Spinal cord (tissue), 10 donors: Measurements from ENCODE around the gene SLC7A9. TPM values are rescaled to one million over a fixed set of nuclear protein-coding genes. Genes with fewer than 3 reads are reported as not detected.
A peak's percentile ranks its signal among the peaks of the same experiment; 100 is the strongest.

Experiments used
- DNase-seq, 6 donors: peaks; one replicate each; pipeline versions ENCODE4 v3.0.0 to v3.0.0-alpha.2; 2013 to 2015; ENCODE audit warnings: low spot score in 6 of 6, low read depth in 4 of 6
- H3K27ac ChIP-seq: one replicate; pipeline ENCODE4 v1.5.1; 2013; ENCODE audit warnings: low read depth, low read length, control low read depth
- H3K27me3 ChIP-seq: one replicate; pipeline ENCODE4 v1.6.1; 2013; ENCODE audit warnings: low read length; ENCODE audit not compliant: control insufficient read depth, insufficient read depth
- H3K36me3 ChIP-seq: one replicate; pipeline ENCODE4 v1.6.1; 2013; ENCODE audit warnings: low read length; ENCODE audit not compliant: control insufficient read depth, insufficient read depth
- H3K4me1 ChIP-seq: one replicate; pipeline ENCODE4 v1.6.1; 2013; ENCODE audit warnings: low read length; ENCODE audit not compliant: control insufficient read depth, insufficient read depth
- H3K4me3 ChIP-seq: one replicate; pipeline ENCODE4 v1.5.1; 2013; ENCODE audit warnings: low read depth, low read length, control low read depth
- H3K9me3 ChIP-seq: one replicate; pipeline ENCODE4 v1.6.1; 2013; ENCODE audit warnings: low read length; ENCODE audit not compliant: control insufficient read depth, insufficient read depth
- WGBS: methylation state at CpG from one replicate; pipeline ENCODE4 v1.1.5; 2013; ENCODE audit warnings: missing lambda C conversion rate; ENCODE audit not compliant: insufficient coverage; 5-methylcytosine and 5-hydroxymethylcytosine counted together
- polyA plus RNA-seq, 2 donors: library from polyadenylated mRNA; unstranded; fragments of 120-200 nt; gene quantifications; one replicate each; pipeline ENCODE4 v1.2.1, GENCODE V29; 2013; ENCODE audit not compliant: insufficient read length in 2 of 2
- total RNA-seq, 2 donors: library from RNA; depleted of rRNA in 1 of 2; stranded (reverse); fragments of 120-200 nt in 1 of 2; fragments of >200 nt in 1 of 2; gene quantifications; one replicate each; pipeline versions ENCODE4 v1.2.3 to v1.2.4, GENCODE V29; 2013 to 2014
- donor health status: healthy.

The SLC7A9 gene
- total and polyA plus RNA-seq, 4 donors, result 0.50 to 3.4 (median 1.5) TPM

- WGBS, result 90% methylated on average over 7 of the region's 7 CpGs
- Histone ChIP-seq H3K27me3 (no peaks in the 10 kb centered on the region), H3K9me3 (no peaks in the 10 kb centered on the region), H3K4me3 (no peak overlapping the region), H3K36me3 (peaks cover 4% of the 10 kb centered on the region), H3K27ac (no peak overlapping the region), H3K4me1 (peaks cover 16% of the 10 kb centered on the region)
- no peak for DNase-seq
Observed at GRCh38 chr19:32823747-32824102, 45.8 kb downstream of the SLC7A9 start.

GRCh38 chr19:32822916-32823746 is 46.4 kb downstream of the SLC7A9 start:
- no peak for DNase-seq
- 90% methylated on average over 11 of the region's 14 CpGs for WGBS
- Histone ChIP-seq H3K4me3 (no peak overlapping the region), H3K36me3 (peaks cover 2% of the 10 kb centered on the region), H3K27ac (no peak overlapping the region), H3K9me3 (no peaks in the 10 kb centered on the region), H3K27me3 (no peaks in the 10 kb centered on the region), H3K4me1 (peaks cover 16% of the 10 kb centered on the region)

GRCh38 chr19:32819419-32820400 is 49.9 kb downstream of the SLC7A9 start:
- 74% methylated on average over 7 of the region's 17 CpGs for WGBS
- Histone ChIP-seq H3K27ac (no peak overlapping the region), H3K4me3 (no peak overlapping the region), H3K36me3 (peaks cover 2% of the 10 kb centered on the region), H3K9me3 (no peaks in the 10 kb centered on the region), H3K4me1 (peaks cover 9% of the 10 kb centered on the region), H3K27me3 (no peaks in the 10 kb centered on the region)
- no peak for DNase-seq

- no peak overlapping the region for H3K4me3 ChIP-seq
- no peak overlapping the region for H3K27ac ChIP-seq
- H3K4me1 ChIP-seq, result peaks cover 3% of the 10 kb centered on the region
- no peaks in the 10 kb centered on the region for H3K36me3 ChIP-seq
- DNase-seq, result no peak
- H3K9me3 ChIP-seq, result no peaks in the 10 kb centered on the region
- WGBS, result 92% methylated on average over 8 of the region's 8 CpGs
- no peaks in the 10 kb centered on the region for H3K27me3 ChIP-seq
Observed at GRCh38 chr19:32818536-32818935, 51.0 kb downstream of the SLC7A9 start.

- H3K27me3 ChIP-seq, result no peaks in the 10 kb centered on the region
- H3K36me3 ChIP-seq, result no peaks in the 10 kb centered on the region
- H3K27ac ChIP-seq, result no peak overlapping the region
- no peak for DNase-seq
- peaks cover 3% of the 10 kb centered on the region for H3K4me1 ChIP-seq
- no peak overlapping the region for H3K4me3 ChIP-seq
- WGBS, result 83% methylated on average over 17 of the region's 17 CpGs
- H3K9me3 ChIP-seq, result no peaks in the 10 kb centered on the region
Observed at GRCh38 chr19:32817569-32818476, 51.7 kb downstream of the SLC7A9 start.

- no peaks in the 10 kb centered on the region for H3K9me3 ChIP-seq
- no peaks in the 10 kb centered on the region for H3K36me3 ChIP-seq
- H3K27me3 ChIP-seq, result no peaks in the 10 kb centered on the region
- peak in 1 of 6 donors; percentile 15 for DNase-seq
- peaks cover 3% of the 10 kb centered on the region for H3K4me1 ChIP-seq
- H3K27ac ChIP-seq, result no peak overlapping the region
- 45% methylated on average over 4 of the region's 7 CpGs for WGBS
- H3K4me3 ChIP-seq, result no peak overlapping the region
Observed at GRCh38 chr19:32816555-32817099, 52.9 kb downstream of the SLC7A9 start.

- 74% methylated on average over 3 of the region's 6 CpGs for WGBS
Observed at GRCh38 chr19:32814624-32815023, 54.9 kb downstream of the SLC7A9 start.

GRCh38 chr19:32813862-32814425 is 55.6 kb downstream of the SLC7A9 start:
- peak in 5 of 6 donors; percentile 6 to 81 (median 17) for DNase-seq
- H3K9me3 ChIP-seq, result no peaks in the 10 kb centered on the region
- no peak overlapping the region for H3K4me3 ChIP-seq
- H3K36me3 ChIP-seq, result no peaks in the 10 kb centered on the region
- H3K27me3 ChIP-seq, result no peaks in the 10 kb centered on the region
- H3K27ac ChIP-seq, result no peak overlapping the region
- no peaks in the 10 kb centered on the region for H3K4me1 ChIP-seq
- 41% methylated on average over 7 of the region's 15 CpGs for whole genome bisulfite sequencing

More at GRCh38 chr19:32814624-32815023, 54.9 kb downstream of the SLC7A9 start:
- no peaks in the 10 kb centered on the region for H3K36me3 ChIP-seq
- no peak for DNase-seq
- H3K4me1 ChIP-seq, result no peaks in the 10 kb centered on the region
- H3K27ac ChIP-seq, result no peak overlapping the region
- no peaks in the 10 kb centered on the region for H3K9me3 ChIP-seq
- H3K27me3 ChIP-seq, result no peaks in the 10 kb centered on the region
- H3K4me3 ChIP-seq, result no peak overlapping the region
